Measurements from ENCODE around the gene FGF6. TPM values are rescaled to one million over a fixed set of nuclear protein-coding genes. Genes with fewer than 3 reads are reported as not detected.

The FGF6 gene
- total and polyA plus RNA-seq, 10 of the 15 experiments (the other 5 are each of a cell fraction or from before 2014, with no cell fraction given), result not detected

DNA sequence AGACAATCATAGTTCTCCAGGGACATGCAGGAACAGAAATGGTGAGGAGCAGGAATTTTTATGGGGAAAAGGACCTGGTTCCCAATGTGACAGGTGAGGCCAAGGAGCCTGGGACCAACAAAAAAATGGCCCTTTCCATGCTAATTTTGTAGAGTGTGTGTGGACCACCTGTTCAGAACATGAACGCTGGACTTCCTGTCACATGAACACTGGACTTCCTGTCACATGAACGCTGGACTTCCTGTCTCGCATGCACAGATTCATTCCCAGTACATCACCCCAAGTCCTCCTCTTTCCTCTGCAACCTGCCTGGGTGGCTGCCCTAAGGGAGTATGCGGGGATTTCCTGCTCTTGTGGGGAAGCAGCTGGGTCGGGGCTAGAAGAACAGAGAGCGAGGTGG lies 10.1 kb downstream of the FGF6 start (continued):
- TF ChIP-seq ATF7 (IDR thresholded peaks at IDR 0.05; ENCODE audit: low read depth) (no peak), RFX5 (IDR thresholded peaks at IDR 0.05; ENCODE audit: low read depth, low read length) (no peak), RBBP5 (conservative IDR thresholded peaks at IDR 0.05) (no peak), EED (IDR thresholded peaks at IDR 0.05; ENCODE audit: low read depth) (no peak), NBN (IDR thresholded peaks at IDR 0.05) (no peak), ZNF207 (IDR thresholded peaks at IDR 0.05; ENCODE audit: borderline replicate concordance) (no peak), RAD51 (IDR thresholded peaks at IDR 0.05) (peak; percentile 53; the same call in 1 of the 2 replicates), ZBED1 (IDR thresholded peaks at IDR 0.05; ENCODE audit: borderline replicate concordance) (no peak), BCL11A (IDR thresholded peaks at IDR 0.05; ENCODE audit: low read depth, low read length) (no peak), BRCA1 (IDR thresholded peaks at IDR 0.05; ENCODE audit: low read depth, low read length) (no peak), CREM (IDR thresholded peaks at IDR 0.05; ENCODE audit: low read depth) (no peak)

DNA sequence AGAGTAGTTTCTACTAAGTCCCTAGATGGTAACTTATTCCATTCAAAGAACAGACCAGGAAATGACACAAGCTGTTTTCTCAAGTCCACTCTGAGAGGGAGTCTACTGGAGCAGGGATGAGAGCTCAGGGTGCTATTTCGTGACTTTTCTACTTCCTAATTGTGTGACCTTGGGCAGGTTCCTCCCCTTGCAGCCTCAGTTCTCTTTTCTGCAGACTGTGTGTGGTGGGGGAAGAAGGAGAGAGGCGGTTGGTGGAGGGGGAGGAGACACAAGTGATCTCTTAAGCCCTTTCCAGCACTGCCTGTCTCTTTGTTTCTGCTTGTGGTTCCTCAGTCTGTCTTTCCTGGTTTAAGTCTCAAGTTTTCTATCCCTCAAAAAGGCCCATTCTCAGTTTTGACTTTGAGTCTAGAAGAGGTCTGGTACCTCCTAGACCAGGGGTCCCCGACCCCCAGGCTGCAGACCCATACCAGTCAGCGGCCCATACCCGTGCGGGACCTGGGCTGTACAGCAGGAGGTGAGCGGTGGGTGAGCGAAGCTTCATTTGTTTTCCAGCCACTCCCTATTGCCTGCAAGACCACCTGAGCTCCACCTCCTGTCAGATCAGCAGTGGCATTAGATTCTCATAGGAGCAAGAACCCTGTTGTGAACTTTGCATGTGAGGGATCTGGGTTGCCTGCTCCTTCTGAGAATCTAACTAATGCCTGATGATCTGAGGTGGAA lies 10.7 kb downstream of the FGF6 start:
- CTCF ChIA-PET, result no interaction called here
- H3K27ac ChIP-seq (ENCODE audit: control insufficient read depth, insufficient read depth), result no peak overlapping the region
- SMC1A ChIA-PET (ENCODE audit: uncharacterized antibody, unreplicated experiment), result no interaction called here
- no peak for DNase-seq (ENCODE audit: low read depth, low spot score)
- intact Hi-C loops (cut with micrococcal nuclease; ENCODE audit: unreplicated experiment) (no loop called here), in situ Hi-C loops (cut with MboI) (no loop called here)
- H3K27me3 ChIP-seq (replicated peaks in 1 of 2; ENCODE audit: control insufficient read depth in 2 of 2, insufficient read depth in 2 of 2, low read length in 1 of 2), result no peaks in the 10 kb centered on the region; a peak in 1 of 4 replicates
- H3K4me3 ChIP-seq, result no peak overlapping the region
- H4K20me1 ChIP-seq (ENCODE audit: control insufficient read depth, insufficient read depth), result no peaks in the 10 kb centered on the region
- no peak for ATAC-seq
- H3K4me1 ChIP-seq (ENCODE audit: control insufficient read depth, insufficient read depth, low read length), result 0 out of 2 replicates have a peak, but pooled peaks cover 5% of the 10 kb centered on the region
- RAD21 ChIA-PET (ENCODE audit: unreplicated experiment), result no interaction called here
- no peaks in the 10 kb centered on the region for H3K36me3 ChIP-seq (ENCODE audit: control insufficient read depth in 2 of 2, insufficient read depth in 2 of 2, low read length in 1 of 2)
- H3K4me2 ChIP-seq (ENCODE audit: control insufficient read depth, insufficient read depth), result no peak overlapping the region
- no peak overlapping the region for H3K9ac ChIP-seq (ENCODE audit: control insufficient read depth, insufficient read depth, low read length)
- FAIRE-seq, result no peak
- H2AFZ ChIP-seq (ENCODE audit: control insufficient read depth, low read depth, low read length), result peak overlapping the region; percentile 40
- H3K9me3 ChIP-seq (replicated peaks; ENCODE audit: control insufficient read depth, insufficient read depth, low read length), result peaks cover 6% of the 10 kb centered on the region; the same call in 2 of the 3 replicates
- H3K79me2 ChIP-seq (ENCODE audit: control insufficient read depth, insufficient read depth, low read length), result no peaks in the 10 kb centered on the region
- BruUV-seq (replicated peaks), result no TSS peak
- WGBS (ENCODE audit: insufficient coverage, insufficient replicate concordance, low lambda C conversion rate, missing lambda C conversion rate), result 71% methylated on average over 7 of the region's 8 CpGs
- POLR2A ChIA-PET, result interaction anchor here (0.5 kb wide), 1 partner anchor 251 kb away, joined by 3 read pairs; no protein-coding TSS in a partner anchor
- TF ChIP-seq SPI1 (IDR thresholded peaks at IDR 0.05; ENCODE audit: borderline replicate concordance, insufficient read depth, low read depth, low read length), result peak; percentile 14; the same call in 1 of the 2 replicates
- TF ChIP-seq, protein P1, sequence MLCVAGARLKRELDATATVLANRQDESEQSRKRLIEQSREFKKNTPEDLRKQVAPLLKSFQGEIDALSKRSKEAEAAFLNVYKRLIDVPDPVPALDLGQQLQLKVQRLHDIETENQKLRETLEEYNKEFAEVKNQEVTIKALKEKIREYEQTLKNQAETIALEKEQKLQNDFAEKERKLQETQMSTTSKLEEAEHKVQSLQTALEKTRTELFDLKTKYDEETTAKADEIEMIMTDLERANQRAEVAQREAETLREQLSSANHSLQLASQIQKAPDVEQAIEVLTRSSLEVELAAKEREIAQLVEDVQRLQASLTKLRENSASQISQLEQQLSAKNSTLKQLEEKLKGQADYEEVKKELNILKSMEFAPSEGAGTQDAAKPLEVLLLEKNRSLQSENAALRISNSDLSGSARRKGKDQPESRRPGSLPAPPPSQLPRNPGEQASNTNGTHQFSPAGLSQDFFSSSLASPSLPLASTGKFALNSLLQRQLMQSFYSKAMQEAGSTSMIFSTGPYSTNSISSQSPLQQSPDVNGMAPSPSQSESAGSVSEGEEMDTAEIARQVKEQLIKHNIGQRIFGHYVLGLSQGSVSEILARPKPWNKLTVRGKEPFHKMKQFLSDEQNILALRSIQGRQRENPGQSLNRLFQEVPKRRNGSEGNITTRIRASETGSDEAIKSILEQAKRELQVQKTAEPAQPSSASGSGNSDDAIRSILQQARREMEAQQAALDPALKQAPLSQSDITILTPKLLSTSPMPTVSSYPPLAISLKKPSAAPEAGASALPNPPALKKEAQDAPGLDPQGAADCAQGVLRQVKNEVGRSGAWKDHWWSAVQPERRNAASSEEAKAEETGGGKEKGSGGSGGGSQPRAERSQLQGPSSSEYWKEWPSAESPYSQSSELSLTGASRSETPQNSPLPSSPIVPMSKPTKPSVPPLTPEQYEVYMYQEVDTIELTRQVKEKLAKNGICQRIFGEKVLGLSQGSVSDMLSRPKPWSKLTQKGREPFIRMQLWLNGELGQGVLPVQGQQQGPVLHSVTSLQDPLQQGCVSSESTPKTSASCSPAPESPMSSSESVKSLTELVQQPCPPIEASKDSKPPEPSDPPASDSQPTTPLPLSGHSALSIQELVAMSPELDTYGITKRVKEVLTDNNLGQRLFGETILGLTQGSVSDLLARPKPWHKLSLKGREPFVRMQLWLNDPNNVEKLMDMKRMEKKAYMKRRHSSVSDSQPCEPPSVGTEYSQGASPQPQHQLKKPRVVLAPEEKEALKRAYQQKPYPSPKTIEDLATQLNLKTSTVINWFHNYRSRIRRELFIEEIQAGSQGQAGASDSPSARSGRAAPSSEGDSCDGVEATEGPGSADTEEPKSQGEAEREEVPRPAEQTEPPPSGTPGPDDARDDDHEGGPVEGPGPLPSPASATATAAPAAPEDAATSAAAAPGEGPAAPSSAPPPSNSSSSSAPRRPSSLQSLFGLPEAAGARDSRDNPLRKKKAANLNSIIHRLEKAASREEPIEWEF (IDR thresholded peaks at IDR 0.05; ENCODE audit: insufficient replicate concordance, low read depth, low read length), result no peak
- TF ChIP-seq, protein P2, sequence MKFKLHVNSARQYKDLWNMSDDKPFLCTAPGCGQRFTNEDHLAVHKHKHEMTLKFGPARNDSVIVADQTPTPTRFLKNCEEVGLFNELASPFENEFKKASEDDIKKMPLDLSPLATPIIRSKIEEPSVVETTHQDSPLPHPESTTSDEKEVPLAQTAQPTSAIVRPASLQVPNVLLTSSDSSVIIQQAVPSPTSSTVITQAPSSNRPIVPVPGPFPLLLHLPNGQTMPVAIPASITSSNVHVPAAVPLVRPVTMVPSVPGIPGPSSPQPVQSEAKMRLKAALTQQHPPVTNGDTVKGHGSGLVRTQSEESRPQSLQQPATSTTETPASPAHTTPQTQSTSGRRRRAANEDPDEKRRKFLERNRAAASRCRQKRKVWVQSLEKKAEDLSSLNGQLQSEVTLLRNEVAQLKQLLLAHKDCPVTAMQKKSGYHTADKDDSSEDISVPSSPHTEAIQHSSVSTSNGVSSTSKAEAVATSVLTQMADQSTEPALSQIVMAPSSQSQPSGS (IDR thresholded peaks at IDR 0.05; ENCODE audit: low read length), result no peak
- no peak for TF ChIP-seq YY1 (IDR thresholded peaks at IDR 0.05; ENCODE audit: low read depth, low read length)
- no peak for TF ChIP-seq IRF4 (IDR thresholded peaks at IDR 0.05; ENCODE audit: low read depth, low read length)

Measured in GM12878 (cell line).